ENCODE measurements around the gene RAB15.
A peak's percentile ranks its signal among the peaks of the same experiment; 100 is the strongest.

RAB15 gene

GRCh38 chr14:64954491-64955240, 17.5 kb downstream of the RAB15 start:
- DNase-seq (no peak), ATAC-seq (no peak)

GRCh38 chr14:64953661-64954060, 18.5 kb downstream of the RAB15 start:
- DNase-seq (no peak), ATAC-seq (no peak)

- DNase-seq: no peak
- ATAC-seq: no peak
These were observed 18.9 kb downstream of the RAB15 start for GRCh38 chr14:64953310-64953654.

GRCh38 chr14:64952598-64953309, 19.4 kb downstream of the RAB15 start:
- ATAC-seq (peak; percentile 66), DNase-seq (no peak)

GRCh38 chr14:64951724-64952123, 20.4 kb downstream of the RAB15 start:
- DNase-seq (no peak), ATAC-seq (no peak)

GRCh38 chr14:64951291-64951690, 20.8 kb downstream of the RAB15 start:
- DNase-seq (no peak), ATAC-seq (no peak)

- ATAC-seq: no peak
- no peak for DNase-seq
These were observed 21.2 kb downstream of the RAB15 start for GRCh38 chr14:64950889-64951288.

GRCh38 chr14:64948612-64949210, 23.4 kb downstream of the RAB15 start:
- ATAC-seq (no peak), DNase-seq (no peak)

- no peak for DNase-seq
- ATAC-seq: no peak
These were observed 24.2 kb downstream of the RAB15 start for GRCh38 chr14:64947710-64948611.

GRCh38 chr14:64946310-64947045, 25.7 kb downstream of the RAB15 start:
- no peak for ATAC-seq
- DNase-seq: no peak

- DNase-seq: no peak
- ATAC-seq: no peak
These were observed 26.5 kb downstream of the RAB15 start for GRCh38 chr14:64945431-64946178.

- ATAC-seq (no peak), DNase-seq (no peak)
These were observed 27.3 kb downstream of the RAB15 start for GRCh38 chr14:64944861-64945260.

- ATAC-seq (no peak), DNase-seq (no peak)
These were observed 28.1 kb downstream of the RAB15 start for GRCh38 chr14:64944041-64944440.

- ATAC-seq: no peak
- no peak for DNase-seq
These were observed 28.6 kb downstream of the RAB15 start for GRCh38 chr14:64943556-64943955.

GRCh38 chr14:64942531-64943111, 29.5 kb downstream of the RAB15 start, which contains the start of gene GPX2:
Gene GPX2 (minus strand): TSS chr14:64942745. CDS start chr14:64942726, 19 bp downstream.
- ATAC-seq: no peak
- no peak for DNase-seq

GRCh38 chr14:64940336-64940910, 31.7 kb downstream of the RAB15 start:
- ATAC-seq: no peak

GRCh38 chr14:64939817-64940190, 32.3 kb downstream of the RAB15 start:
- ATAC-seq (no peak), DNase-seq (no peak)

More at GRCh38 chr14:64940336-64940910, 31.7 kb downstream of the RAB15 start:
- DNase-seq: no peak

GRCh38 chr14:64938972-64939816, 32.9 kb downstream of the RAB15 start:
- DNase-seq (no peak), ATAC-seq (no peak)

- DNase-seq (no peak), ATAC-seq (no peak)
These were observed 34.3 kb downstream of the RAB15 start for GRCh38 chr14:64937821-64938193.

All from stimulated activated naive CD8-positive, alpha-beta T cell treated with anti-CD3 and anti-CD28 coated beads, Interleukin-15, Interleukin-2, amounts not matched to agents 100 U/mL and 50 U/mL, for 24 hours (primary cell).